ENCODE data around the gene CSNK1A1.

DNA sequence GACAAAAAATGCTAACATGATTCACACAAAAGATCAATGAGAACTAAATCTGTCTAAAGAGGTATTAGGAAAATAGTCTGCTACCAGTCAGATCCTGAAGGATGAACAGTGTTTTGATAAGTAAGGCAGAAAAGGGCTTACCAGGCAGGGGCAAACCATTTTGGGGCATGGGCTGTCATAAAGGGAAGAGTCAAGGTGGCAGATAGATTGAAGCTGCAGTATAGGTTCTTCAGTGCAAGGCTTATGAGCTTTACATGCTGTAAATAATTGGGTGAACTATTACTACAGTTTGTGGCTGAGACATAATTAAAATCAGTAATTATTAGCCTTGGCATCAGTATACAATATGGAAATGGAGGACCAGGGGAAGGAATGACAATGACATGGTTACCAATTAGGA lies 21.8 kb downstream of the CSNK1A1 start:
- TF ChIP-seq YY1 (IDR thresholded peaks at IDR 0.05; ENCODE audit: insufficient read depth, insufficient read length), result no peak
- no peak for TF ChIP-seq ZNF274 (IDR thresholded peaks at IDR 0.05; ENCODE audit: low read depth, low read length)

Measured in NT2/D1 (cell line).